IMR-90 (cell line): ENCODE measurements around the gene CCDC71. TPM values are rescaled to one million over a fixed set of nuclear protein-coding genes. Genes with fewer than 3 reads are reported as not detected.

ENCODE experiments used
- ATAC-seq: fragments of 200-7000 bp; cut with Tn5 transposase; 2 replicates; pipeline ENCODE4 v1.9.1; 2020; ENCODE audit warnings: low read depth, mild to moderate bottlenecking, moderate library complexity
- BruUV-seq: library from RNA; stranded (reverse); fragments of 400-500 nt; replicated peaks from 2 replicates; lab custom pipeline; 2021; lab: Mats Ljungman, UMichigan
- CTCF ChIA-PET: fragments of 300-600 bp; formaldehyde crosslinking; extraction: SDS; loops from one replicate; lab custom pipeline; 2021; ENCODE audit warnings: antibody characterized with exemption; lab: Yijun Ruan, JAX
- POLR2A ChIA-PET: fragments of 300-600 bp; sonication (Branson Sonifier 250); formaldehyde crosslinking; loops from one replicate; lab custom pipeline; 2022; ENCODE audit warnings: antibody characterized with exemption; ENCODE audit not compliant: unreplicated experiment; lab: Charles Lee
- DNase-seq: peaks from one replicate; pipeline ENCODE4 v3.0.0; 2013
- H2AFZ ChIP-seq: replicated peaks from 2 replicates; pipeline ENCODE3; 2013; ENCODE audit warnings: low read length, mild to moderate bottlenecking; ENCODE audit not compliant: poor library complexity
- H2AK5ac ChIP-seq: 2 replicates; pipeline ENCODE4 v1.6.1; 2013; ENCODE audit warnings: low read depth, low read length, inconsistent platforms
- H2AK9ac ChIP-seq: replicated peaks from 2 replicates; pipeline ENCODE3; 2013; ENCODE audit warnings: mild to moderate bottlenecking, low read depth, low read length, moderate library complexity; ENCODE audit not compliant: poor library complexity
- H2BK120ac ChIP-seq: 2 replicates; pipeline ENCODE4 v1.6.1; 2013; ENCODE audit warnings: low read depth, low read length, inconsistent platforms
- H2BK15ac ChIP-seq: 3 replicates; pipeline ENCODE4 v1.6.1; 2013; ENCODE audit warnings: low read depth, low read length, inconsistent platforms
- H2BK20ac ChIP-seq: 2 replicates; pipeline ENCODE4 v1.6.1; 2013; ENCODE audit warnings: low read depth, mild to moderate bottlenecking, inconsistent platforms, low read length, moderate library complexity
- H2BK5ac ChIP-seq: 2 replicates; pipeline ENCODE4 v1.6.1; 2013; ENCODE audit warnings: mild to moderate bottlenecking, low read depth, low read length, inconsistent platforms; ENCODE audit not compliant: poor library complexity, severe bottlenecking
- H3K14ac ChIP-seq: replicated peaks from 2 replicates; pipeline ENCODE4 v1.6.1; 2013; ENCODE audit warnings: low read depth, low read length, inconsistent platforms
- H3K18ac ChIP-seq: 2 replicates; pipeline ENCODE4 v1.6.1; 2013; ENCODE audit warnings: low read depth, low read length, control low read depth
- H3K23ac ChIP-seq: 2 replicates; pipeline ENCODE4 v1.6.1; 2013; ENCODE audit warnings: low read depth, low read length, inconsistent platforms
- H3K27ac ChIP-seq: 2 replicates; pipeline ENCODE4 v1.5.1; 2013; ENCODE audit warnings: mild to moderate bottlenecking, control low read depth, low read length; ENCODE audit not compliant: insufficient read depth
- H3K27me3 ChIP-seq: 2 replicates; pipeline ENCODE4 v1.6.1; 2013; ENCODE audit warnings: low read length; ENCODE audit not compliant: control insufficient read depth, insufficient read depth
- H3K36me3 ChIP-seq: 2 replicates; pipeline ENCODE4 v1.6.1; 2013; ENCODE audit warnings: low read length, mixed read lengths; ENCODE audit not compliant: control insufficient read depth, insufficient read depth
- H3K4ac ChIP-seq: 2 replicates; pipeline ENCODE4 v1.6.1; 2013; ENCODE audit warnings: low read depth, low read length, inconsistent platforms
- H3K4me1 ChIP-seq: 2 replicates; pipeline ENCODE4 v1.6.1; 2013; ENCODE audit warnings: low read length, mixed read lengths; ENCODE audit not compliant: control insufficient read depth, insufficient read depth
- H3K4me2 ChIP-seq: 2 replicates; pipeline ENCODE4 v1.6.1; 2013; ENCODE audit warnings: low read depth, mild to moderate bottlenecking, control low read depth, low read length, moderate library complexity
- H3K4me3 ChIP-seq: 2 replicates; pipeline ENCODE4 v1.5.1; 2013; ENCODE audit warnings: low read depth, mild to moderate bottlenecking, control low read depth, low read length, moderate library complexity; ENCODE audit not compliant: insufficient read depth
- H3K56ac ChIP-seq: 2 replicates; pipeline ENCODE4 v1.6.1; 2013; ENCODE audit warnings: low read length, inconsistent platforms; ENCODE audit not compliant: insufficient read depth; ENCODE audit errors: extremely low read depth
- H3K79me1 ChIP-seq, 2 experiments: 2 replicates each; pipeline ENCODE4 v1.6.1; 2013; ENCODE audit warnings: low read length in 2 of 2, inconsistent platforms in 1 of 2, low read depth in 1 of 2
- H3K9ac ChIP-seq: 2 replicates; pipeline ENCODE4 v1.6.1; 2013; ENCODE audit warnings: low read depth, low read length, control low read depth
- H3K9me1 ChIP-seq: 2 replicates; pipeline ENCODE4 v1.6.1; 2013; ENCODE audit warnings: low read length, inconsistent platforms; ENCODE audit not compliant: insufficient read depth
- H3K9me3 ChIP-seq: 2 replicates; pipeline ENCODE4 v1.6.1; 2013; ENCODE audit warnings: low read length; ENCODE audit not compliant: control insufficient read depth, insufficient read depth
- H4K20me1 ChIP-seq: 2 replicates; pipeline ENCODE4 v1.6.1; 2013; ENCODE audit warnings: low read length, inconsistent platforms; ENCODE audit not compliant: insufficient read depth
- H4K5ac ChIP-seq: 2 replicates; pipeline ENCODE4 v1.6.1; 2013; ENCODE audit warnings: mild to moderate bottlenecking, low read depth, low read length, control low read depth
- H4K8ac ChIP-seq, 2 experiments: 2 replicates each; pipeline ENCODE4 v1.6.1; 2013; ENCODE audit warnings: low read depth in 2 of 2, low read length in 2 of 2, control low read depth in 1 of 2, inconsistent platforms in 1 of 2
- H4K91ac ChIP-seq: 2 replicates; pipeline ENCODE4 v1.6.1; 2013; ENCODE audit warnings: low read depth, low read length, inconsistent platforms; ENCODE audit not compliant: insufficient read depth
- BHLHE40 ChIP-seq: fragments of 150-350 bp; IDR thresholded peaks from 2 replicates; pipeline ENCODE4 v1.6.1; 2016; ENCODE audit warnings: mild to moderate bottlenecking, low read depth, low read length
- CEBPB ChIP-seq: IDR thresholded peaks from 2 replicates; pipeline ENCODE4 v1.6.1; 2012; ENCODE audit warnings: low read depth, low read length, improper control_type of control experiment
- CHD1 ChIP-seq: IDR thresholded peaks from 2 replicates; pipeline ENCODE4 v1.6.1; 2012; ENCODE audit warnings: low read depth, low read length, improper control_type of control experiment
- CTCF ChIP-seq: conservative IDR thresholded peaks from 2 replicates; pipeline ENCODE4 v1.5.1; 2012; ENCODE audit warnings: mild to moderate bottlenecking, low read depth, low read length, improper control_type of control experiment
- ELK1 ChIP-seq: fragments of 150-350 bp; IDR thresholded peaks from 2 replicates; pipeline ENCODE4 v1.6.1; 2016; ENCODE audit warnings: low read depth, mild to moderate bottlenecking, low read length, moderate library complexity, borderline replicate concordance
- FOS ChIP-seq: fragments of 150-350 bp; IDR thresholded peaks from 2 replicates; pipeline ENCODE4 v1.6.1; 2016; ENCODE audit warnings: low read depth, low read length
- MAFK ChIP-seq: IDR thresholded peaks from 2 replicates; pipeline ENCODE4 v1.6.1; 2012; ENCODE audit warnings: low read depth, low read length, improper control_type of control experiment
- MAZ ChIP-seq: IDR thresholded peaks from 2 replicates; pipeline ENCODE4 v1.6.1; 2012; ENCODE audit warnings: low read depth, mild to moderate bottlenecking, low read length, improper control_type of control experiment, moderate library complexity, borderline replicate concordance
- MXI1 ChIP-seq: IDR thresholded peaks from 2 replicates; pipeline ENCODE4 v1.6.1; 2012; ENCODE audit warnings: low read depth, mild to moderate bottlenecking, low read length, moderate library complexity, borderline replicate concordance
- NFE2L2 ChIP-seq: fragments of 150-350 bp; IDR thresholded peaks from 2 replicates; pipeline ENCODE4 v1.6.1; 2016; ENCODE audit warnings: low read depth, mild to moderate bottlenecking, low read length
- RAD21 ChIP-seq: IDR thresholded peaks from 2 replicates; pipeline ENCODE4 v1.6.1; 2012; ENCODE audit warnings: low read length, improper control_type of control experiment
- RCOR1 ChIP-seq: IDR thresholded peaks from 2 replicates; pipeline ENCODE4 v1.6.1; 2012; ENCODE audit warnings: mild to moderate bottlenecking, low read length, improper control_type of control experiment; ENCODE audit not compliant: insufficient replicate concordance
- RFX5 ChIP-seq: IDR thresholded peaks from 2 replicates; pipeline ENCODE4 v1.8.0; 2012; ENCODE audit warnings: low read depth, mild to moderate bottlenecking, low read length, moderate library complexity
- SMC3 ChIP-seq: fragments of 150-350 bp; IDR thresholded peaks from 2 replicates; pipeline ENCODE4 v1.6.1; 2016; ENCODE audit warnings: low read depth, mild to moderate bottlenecking, antibody characterized with exemption, low read length, moderate library complexity
- USF2 ChIP-seq: fragments of 150-350 bp; IDR thresholded peaks from 2 replicates; pipeline ENCODE4 v1.6.1; 2017; ENCODE audit warnings: mild to moderate bottlenecking, antibody characterized with exemption, low read length, low read depth
- WGBS, 2 experiments: methylation state at CpG; one replicate each; pipeline versions ENCODE4 v1.1.5 to v1.1.7; 2013; ENCODE audit warnings: missing lambda C conversion rate in 2 of 2; ENCODE audit not compliant: insufficient read length in 1 of 2; ENCODE audit errors: extremely low coverage in 2 of 2; 5-methylcytosine and 5-hydroxymethylcytosine counted together
- dilution Hi-C: fragments of 300-500 bp; cut with HindIII; formaldehyde crosslinking; loops from one replicate; pipeline ENCODE4 v1.14.3; 2018; ENCODE audit warnings: low sequenced_read_pairs; ENCODE audit not compliant: unreplicated experiment
- in situ Hi-C: fragments of 300-500 bp; cut with MboI; formaldehyde crosslinking; loops from 3 replicates; pipeline ENCODE4 v1.14.3; 2019; ENCODE audit warnings: low sequenced_read_pairs, inconsistent platforms, mixed read lengths
- intact Hi-C: fragments of 100-400 bp; cut with micrococcal nuclease; formaldehyde crosslinking; loops from 2 replicates; pipeline ENCODE4 v1.10.0; 2022
- polyA plus RNA-seq, 3 experiments: library from polyadenylated mRNA; depleted of rRNA; stranded (reverse); fragments of >200 nt; gene quantifications; 2 replicates each; pipeline ENCODE4 v1.2.3, GENCODE V29; 2012; ENCODE audit warnings: low replicate concordance in 1 of 3
- total RNA-seq: library from RNA; depleted of rRNA; stranded (reverse); fragments of >200 nt; gene quantifications from 2 replicates; pipeline ENCODE4 v1.2.3, GENCODE V29; 2012

The CCDC71 gene
- total and polyA plus RNA-seq, 2 of the 4 experiments (the other 2 are of a cell fraction) = 29.4 to 35.9 TPM

GRCh38 chr3:49120096-49120437, 46.1 kb downstream of the CCDC71 start:
- dilution Hi-C loops = no loop called here
- H3K14ac ChIP-seq = peak overlapping the region; percentile 94
- TF ChIP-seq SMC3 (no peak), USF2 (no peak), NFE2L2 (no peak), CTCF (no peak), ELK1 (no peak), MAZ (no peak), MXI1 (no peak), CEBPB (no peak), RFX5 (no peak), MAFK (no peak), FOS (no peak), RAD21 (no peak), BHLHE40 (no peak), CHD1 (no peak), RCOR1 (no peak)
- H2BK120ac ChIP-seq = no peak overlapping the region
- H3K4ac ChIP-seq = peak overlapping the region; percentile 95
- H3K79me1 ChIP-seq = peaks cover 3 to 50% of the 10 kb centered on the region in 2 experiments; a peak in 3 of 4 replicates
- ChIA-PET POLR2A (no interaction called here), CTCF (no interaction called here)
- no peak overlapping the region for H2BK15ac ChIP-seq
- H3K4me3 ChIP-seq = peak overlapping the region; percentile 80
- peaks cover 6% of the 10 kb centered on the region for H4K20me1 ChIP-seq
- peak overlapping the region; percentile 62 for H3K56ac ChIP-seq
- H2BK5ac ChIP-seq = peak overlapping the region; percentile 89
- peak overlapping the region; percentile 99 for H2AK9ac ChIP-seq
- ATAC-seq (peak; percentile 5), DNase-seq (peak; percentile 6)
- H3K4me2 ChIP-seq = peak overlapping the region; percentile 98
- H3K9me3 ChIP-seq = no peaks in the 10 kb centered on the region
- H4K91ac ChIP-seq = peak overlapping the region; percentile 87
- no peaks in the 10 kb centered on the region for H3K27me3 ChIP-seq
- no TSS peak for BruUV-seq
- H3K9ac ChIP-seq = peak overlapping the region; percentile 90
- H3K36me3 ChIP-seq = peaks cover 74% of the 10 kb centered on the region
- peak overlapping the region; percentile 93 for H3K23ac ChIP-seq
- no CpG with 5 or more reads among the region's 9 CpGs for WGBS, 2 experiments
- peak overlapping the region; percentile 95 for H2AK5ac ChIP-seq
- H4K8ac ChIP-seq = peak overlapping the region; percentile 91 to 96
- no peak overlapping the region for H2BK20ac ChIP-seq
- peaks cover 10% of the 10 kb centered on the region for H3K4me1 ChIP-seq
- in situ Hi-C loops = no loop called here
- intact Hi-C loops = no loop called here
- no peak overlapping the region for H3K18ac ChIP-seq
- H2AFZ ChIP-seq = peak overlapping the region; percentile 97
- H3K27ac ChIP-seq = peak overlapping the region; percentile 86
- H4K5ac ChIP-seq = peak overlapping the region; percentile 82
- peaks cover 10% of the 10 kb centered on the region; the same call in 1 of the 2 replicates for H3K9me1 ChIP-seq
